CD4-positive, CD25-positive, alpha-beta regulatory T cell (primary cell): Measurements from ENCODE around the gene PPME1. TPM values are rescaled to one million over a fixed set of nuclear protein-coding genes. Genes with fewer than 3 reads are reported as not detected.
"Not testable (repeated sequence)": the region's sequence is repeated elsewhere in the genome, so short reads cannot be mapped to it uniquely, and the experiment has no call there.

Experiments used
- ATAC-seq, 2 donors: fragments of 150-1000 bp; cut with Tn5 transposase; one replicate each; pipeline ENCODE4 v1.10.0; 2021; ENCODE audit warnings: low read depth in 2 of 2, moderate number of reproducible peaks in 2 of 2, moderate library complexity in 1 of 2
- DNase-seq, 3 donors: peaks; one replicate each; pipeline versions ENCODE4 v3.0.0 to v3.0.0-alpha.2; 2012 to 2022; ENCODE audit warnings: mixed read lengths in 1 of 3
- H3K27ac ChIP-seq: one replicate; pipeline ENCODE4 v1.7.0; 2013; ENCODE audit warnings: mild to moderate bottlenecking, low read length; ENCODE audit not compliant: insufficient read depth, poor library complexity, severe bottlenecking
- H3K27me3 ChIP-seq: one replicate; pipeline ENCODE4 v1.7.0; 2013; ENCODE audit warnings: low read length; ENCODE audit not compliant: control insufficient read depth, insufficient read depth
- H3K36me3 ChIP-seq: one replicate; pipeline ENCODE4 v1.7.0; 2013; ENCODE audit warnings: mild to moderate bottlenecking, low read length, moderate library complexity; ENCODE audit not compliant: control insufficient read depth, insufficient read depth
- H3K4me1 ChIP-seq: 2 replicates; pipeline ENCODE4 v1.7.0; 2013; ENCODE audit warnings: mild to moderate bottlenecking, low read length; ENCODE audit not compliant: insufficient read depth, control insufficient read depth, poor library complexity, severe bottlenecking
- H3K4me3 ChIP-seq: one replicate; pipeline ENCODE4 v1.7.0; 2013; ENCODE audit warnings: low read depth, mild to moderate bottlenecking, low read length, moderate library complexity
- H3K9me3 ChIP-seq, 2 experiments: 1 replicate in 1 of 2; 2 replicates in 1 of 2; pipeline ENCODE4 v1.7.0; 2013; ENCODE audit warnings: low read length in 2 of 2, mild to moderate bottlenecking in 1 of 2, moderate library complexity in 1 of 2; ENCODE audit not compliant: control insufficient read depth in 2 of 2
- H3K27ac Mint-ChIP-seq, 3 donors: one replicate each; pipeline ENCODE4 v1.8.0; 2020 to 2022; ENCODE audit warnings: mild to moderate bottlenecking in 3 of 3, mixed read lengths in 3 of 3, moderate library complexity in 2 of 3
- H3K27me3 Mint-ChIP-seq: one replicate; pipeline ENCODE4 v1.8.0; 2022; ENCODE audit warnings: mild to moderate bottlenecking, mixed read lengths
- H3K36me3 Mint-ChIP-seq: one replicate; pipeline ENCODE4 v1.8.0; 2020; ENCODE audit warnings: mixed read lengths
- H3K4me1 Mint-ChIP-seq, 4 donors: one replicate each; pipeline ENCODE4 v1.8.0; 2020 to 2022; ENCODE audit warnings: mixed read lengths in 4 of 4, mild to moderate bottlenecking in 1 of 4
- H3K4me3 Mint-ChIP-seq, 4 donors: one replicate each; pipeline ENCODE4 v1.8.0; 2020 to 2022; ENCODE audit warnings: mild to moderate bottlenecking in 4 of 4, mixed read lengths in 4 of 4, moderate library complexity in 3 of 4
- H3K9me3 Mint-ChIP-seq, 7 donors: one replicate each; pipeline ENCODE4 v1.8.0; 2020 to 2022; ENCODE audit warnings: mixed read lengths in 7 of 7, mild to moderate bottlenecking in 3 of 7, moderate library complexity in 2 of 7
- polyA plus RNA-seq, 4 donors: library from polyadenylated mRNA; unstranded; fragments of 300-500 nt; fragmentation: Illumina TruSeq; gene quantifications; one replicate each; pipeline ENCODE4 v1.2.3, GENCODE V29; 2021
- total RNA-seq: library from RNA; stranded (reverse); gene quantifications from one replicate; pipeline ENCODE4 v1.2.3, GENCODE V29; 2022

Gene PPME1
- total and polyA plus RNA-seq, 5 donors from 2014 or later: 15.7 to 24.6 (median 16.8) TPM

GRCh38 chr11:74135127-74135840, 35.8 kb upstream of the PPME1 start:
- no peak overlapping the region for H3K4me3 ChIP-seq
- H3K4me3 Mint-ChIP-seq: no peak overlapping the region
- no peaks in the 10 kb centered on the region for H3K9me3 ChIP-seq
- no peak for DNase-seq
- peaks cover 46% of the 10 kb centered on the region for H3K36me3 ChIP-seq
- no peak overlapping the region for H3K27ac ChIP-seq
- H3K9me3 Mint-ChIP-seq: no peaks in the 10 kb centered on the region
- ATAC-seq: no peak
- H3K27ac Mint-ChIP-seq: no peak overlapping the region
- H3K36me3 Mint-ChIP-seq: peaks cover 48% of the 10 kb centered on the region
- no peaks in the 10 kb centered on the region for H3K27me3 Mint-ChIP-seq
- no peaks in the 10 kb centered on the region for H3K27me3 ChIP-seq
- no peaks in the 10 kb centered on the region for H3K4me1 ChIP-seq
- H3K4me1 Mint-ChIP-seq: peaks cover 0 to 5% (median 0%) of the 10 kb centered on the region in 4 donors

DNA sequence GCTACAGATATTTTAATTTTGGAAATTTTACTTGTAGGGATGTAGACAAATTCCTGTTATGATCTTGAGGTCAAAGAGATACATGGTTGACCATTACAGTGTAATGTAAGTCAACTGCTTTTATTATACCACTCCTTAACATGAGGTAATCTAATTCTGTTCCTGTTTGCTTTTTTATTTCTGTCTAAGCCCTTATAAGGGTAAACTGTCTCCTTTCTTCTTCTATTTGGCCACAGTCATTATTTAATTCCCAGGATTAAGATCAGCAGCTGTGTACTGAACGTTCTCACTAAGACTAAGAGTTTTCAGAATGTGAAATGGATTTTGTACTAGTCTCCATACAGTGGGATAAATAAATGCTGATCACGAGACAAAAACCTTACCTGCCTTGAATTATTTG, 33.1 kb upstream of the PPME1 start:
- DNase-seq (no peak), ATAC-seq (no peak)
- H3K36me3 ChIP-seq: peaks cover 33% of the 10 kb centered on the region
- H3K27me3 Mint-ChIP-seq: no peaks in the 10 kb centered on the region
- no peaks in the 10 kb centered on the region for H3K4me1 ChIP-seq
- H3K27ac ChIP-seq: no peak overlapping the region
- no peak overlapping the region for H3K4me3 ChIP-seq
- H3K36me3 Mint-ChIP-seq: peaks cover 32% of the 10 kb centered on the region
- H3K27me3 ChIP-seq: no peaks in the 10 kb centered on the region
- H3K9me3 Mint-ChIP-seq: no peaks in the 10 kb centered on the region
- H3K4me3 Mint-ChIP-seq: no peak overlapping the region
- H3K4me1 Mint-ChIP-seq: peaks cover 2 to 5% (median 4%) of the 10 kb centered on the region in 4 donors
- H3K27ac Mint-ChIP-seq: no peak overlapping the region
- no peaks in the 10 kb centered on the region for H3K9me3 ChIP-seq

DNA sequence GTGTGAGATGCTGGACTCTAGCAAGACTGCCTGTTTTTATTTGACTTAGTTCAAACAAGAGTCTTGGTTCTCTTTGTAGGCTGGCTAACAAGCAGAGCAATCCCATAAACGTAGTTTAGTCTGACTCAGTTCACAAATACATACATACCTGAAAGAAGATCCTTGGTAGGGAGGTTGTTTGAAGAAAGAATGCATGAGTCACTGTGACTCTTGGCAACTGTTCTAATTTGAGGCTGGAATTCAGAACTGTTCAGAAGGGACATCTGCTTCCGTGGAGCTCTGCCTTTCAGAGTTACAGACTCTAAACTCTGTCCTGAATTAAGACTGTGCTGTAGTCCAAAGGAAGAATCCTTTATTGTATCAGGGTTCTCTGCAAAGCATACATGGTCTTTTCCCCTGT, 32.5 kb upstream of the PPME1 start:
- peak overlapping the region in 1 of 3 donors; percentile 26 for H3K27ac Mint-ChIP-seq
- peaks cover 32% of the 10 kb centered on the region for H3K36me3 Mint-ChIP-seq

DNA sequence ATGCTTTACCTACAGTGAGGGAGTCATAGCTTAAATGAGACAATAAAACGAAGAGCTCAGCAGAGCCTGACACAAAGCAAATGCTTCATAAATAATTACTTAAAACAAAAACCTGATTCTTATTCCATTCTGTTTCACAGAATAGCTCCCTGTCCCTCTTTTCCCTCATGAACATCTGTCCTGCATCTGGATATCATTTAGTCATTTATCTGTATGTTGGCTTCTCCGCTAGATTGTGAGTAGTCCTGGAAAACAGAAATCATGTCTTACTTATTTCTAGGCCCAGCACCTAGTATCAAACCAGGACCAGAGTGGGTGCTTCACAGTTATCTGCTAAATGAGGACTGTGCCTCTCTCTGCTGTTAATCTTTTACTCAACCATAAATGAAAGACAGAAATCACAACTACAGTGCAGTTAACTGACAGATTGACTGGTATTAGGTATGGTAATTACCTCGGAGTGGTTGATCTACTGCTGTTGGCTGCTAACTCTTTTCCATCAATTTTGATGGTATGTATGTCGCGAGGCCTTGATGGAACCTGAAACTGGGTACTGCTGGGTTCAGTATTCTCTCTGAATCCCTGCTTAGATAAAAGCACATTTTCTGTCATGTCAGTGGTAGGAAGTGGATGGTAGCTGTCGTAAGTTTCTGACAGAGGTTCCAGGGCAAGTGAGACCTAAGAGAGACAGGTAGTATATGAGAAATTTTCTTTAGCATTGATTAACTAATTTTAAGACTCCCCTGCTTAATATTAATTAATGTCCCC, 31.8 kb upstream of the PPME1 start:
- no peaks in the 10 kb centered on the region for H3K9me3 ChIP-seq
- H3K4me3 Mint-ChIP-seq: no peak overlapping the region
- peaks cover 26% of the 10 kb centered on the region for H3K36me3 ChIP-seq
- no peak overlapping the region for H3K4me3 ChIP-seq
- H3K27ac Mint-ChIP-seq: peak overlapping the region in 2 of 3 donors; percentile 26 to 36
- H3K27ac ChIP-seq: no peak overlapping the region
- no peak for ATAC-seq
- peaks cover 4 to 6% (median 5%) of the 10 kb centered on the region in 4 donors for H3K4me1 Mint-ChIP-seq
- H3K9me3 Mint-ChIP-seq: no peaks in the 10 kb centered on the region
- H3K36me3 Mint-ChIP-seq: peaks cover 32% of the 10 kb centered on the region
- DNase-seq: no peak
- H3K4me1 ChIP-seq: no peaks in the 10 kb centered on the region
- H3K27me3 ChIP-seq: no peaks in the 10 kb centered on the region
- H3K27me3 Mint-ChIP-seq: no peaks in the 10 kb centered on the region

More for the DNA sequence above, 32.5 kb upstream of the PPME1 start:
- Mint-ChIP-seq H3K27me3 (no peaks in the 10 kb centered on the region), H3K4me1 (peaks cover 2 to 6% (median 4%) of the 10 kb centered on the region in 4 donors), H3K9me3 (no peaks in the 10 kb centered on the region), H3K4me3 (no peak overlapping the region)
- ATAC-seq: no peak
- DNase-seq: no peak
- Histone ChIP-seq H3K9me3 (no peaks in the 10 kb centered on the region), H3K4me1 (no peaks in the 10 kb centered on the region), H3K4me3 (no peak overlapping the region), H3K27ac (no peak overlapping the region), H3K36me3 (peaks cover 28% of the 10 kb centered on the region), H3K27me3 (no peaks in the 10 kb centered on the region)

- H3K27ac Mint-ChIP-seq, H3K9me3 Mint-ChIP-seq, H3K4me3 ChIP-seq, H3K4me3 Mint-ChIP-seq, ATAC-seq, H3K27me3 Mint-ChIP-seq, H3K9me3 ChIP-seq, H3K4me1 Mint-ChIP-seq, H3K4me1 ChIP-seq, H3K27me3 ChIP-seq, H3K27ac ChIP-seq: not testable (repeated sequence)
- H3K36me3 ChIP-seq: peaks cover 26% of the 10 kb centered on the region
- H3K36me3 Mint-ChIP-seq: peaks cover 35% of the 10 kb centered on the region
- DNase-seq: peak in 1 of 3 donors; percentile 2
Observed at GRCh38 chr11:74139919-74140431, 31.1 kb upstream of the PPME1 start.

DNA sequence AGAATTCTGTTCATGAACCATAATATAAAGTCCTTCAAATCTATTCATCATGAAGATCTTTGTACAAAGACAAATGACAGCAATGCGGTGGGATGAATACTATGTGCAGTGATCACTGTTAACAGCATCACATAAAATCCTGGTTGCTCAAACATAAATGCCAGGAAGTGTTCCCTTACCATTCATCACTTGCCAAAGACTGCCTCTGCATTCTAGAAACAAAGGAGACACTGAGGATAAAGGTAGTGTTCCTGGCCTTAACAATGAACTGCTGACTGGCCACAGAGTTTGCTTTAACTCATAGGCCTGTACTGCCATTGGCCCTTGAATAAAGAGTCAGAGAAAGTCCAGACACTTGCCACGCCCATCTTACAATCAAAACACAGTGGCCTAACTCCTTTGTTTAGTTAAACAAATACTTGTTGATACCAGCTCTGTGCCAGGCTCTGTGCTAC, 29.8 kb upstream of the PPME1 start:
- DNase-seq (no peak), ATAC-seq (no peak)
- Histone ChIP-seq H3K27me3 (no peaks in the 10 kb centered on the region), H3K27ac (no peak overlapping the region), H3K36me3 (peaks cover 19% of the 10 kb centered on the region), H3K4me1 (no peaks in the 10 kb centered on the region), H3K9me3 (no peaks in the 10 kb centered on the region), H3K4me3 (no peak overlapping the region)
- H3K4me3 Mint-ChIP-seq: no peak overlapping the region
- H3K36me3 Mint-ChIP-seq: peaks cover 36% of the 10 kb centered on the region
- H3K27me3 Mint-ChIP-seq: no peaks in the 10 kb centered on the region
- H3K4me1 Mint-ChIP-seq: peaks cover 4 to 7% (median 5%) of the 10 kb centered on the region in 4 donors
- H3K27ac Mint-ChIP-seq: peak overlapping the region in 1 of 3 donors; percentile 6
- no peaks in the 10 kb centered on the region for H3K9me3 Mint-ChIP-seq

DNA sequence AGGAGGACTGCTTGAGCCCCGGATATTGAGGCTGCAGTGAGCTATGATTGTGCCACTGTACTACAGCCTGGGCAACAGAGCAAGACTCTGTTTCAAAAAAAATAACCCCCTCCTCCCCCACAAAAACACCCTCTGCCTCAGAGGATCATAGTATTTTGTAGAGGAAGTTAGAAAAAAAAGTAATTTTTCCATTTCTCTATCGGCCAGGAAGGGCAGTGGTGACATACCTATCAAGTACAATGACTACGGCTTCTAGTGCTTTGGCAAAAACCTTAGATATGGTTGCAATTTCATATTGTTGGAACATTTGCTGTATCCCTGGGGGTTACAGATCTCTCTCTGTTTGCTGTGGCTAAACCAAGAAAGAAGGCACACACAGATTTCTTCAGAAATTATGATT, 29.2 kb upstream of the PPME1 start:
- Mint-ChIP-seq H3K27ac (peak overlapping the region in 1 of 3 donors; percentile 6), H3K36me3 (peaks cover 35% of the 10 kb centered on the region)

More for the DNA sequence above, 29.2 kb upstream of the PPME1 start:
- H3K27me3 ChIP-seq: no peaks in the 10 kb centered on the region
- no peaks in the 10 kb centered on the region for H3K9me3 Mint-ChIP-seq
- DNase-seq: no peak
- H3K36me3 ChIP-seq: peaks cover 19% of the 10 kb centered on the region
- no peak overlapping the region for H3K4me3 ChIP-seq
- H3K4me3 Mint-ChIP-seq: no peak overlapping the region
- no peak overlapping the region for H3K27ac ChIP-seq
- no peaks in the 10 kb centered on the region for H3K27me3 Mint-ChIP-seq
- H3K4me1 Mint-ChIP-seq: peaks cover 3 to 7% (median 5%) of the 10 kb centered on the region in 4 donors
- no peaks in the 10 kb centered on the region for H3K4me1 ChIP-seq
- no peaks in the 10 kb centered on the region for H3K9me3 ChIP-seq
- ATAC-seq: no peak
